ENCODE measurements around the gene ZNF521. TPM values are rescaled to one million over a fixed set of nuclear protein-coding genes. Genes with fewer than 3 reads are reported as not detected.

The ZNF521 gene
- total and polyA plus RNA-seq, 10 of the 15 experiments (the other 5 are each of a cell fraction or from before 2014, with no cell fraction given): 0.02 to 0.05 (median 0.04) TPM; not detected in 6

DNA sequence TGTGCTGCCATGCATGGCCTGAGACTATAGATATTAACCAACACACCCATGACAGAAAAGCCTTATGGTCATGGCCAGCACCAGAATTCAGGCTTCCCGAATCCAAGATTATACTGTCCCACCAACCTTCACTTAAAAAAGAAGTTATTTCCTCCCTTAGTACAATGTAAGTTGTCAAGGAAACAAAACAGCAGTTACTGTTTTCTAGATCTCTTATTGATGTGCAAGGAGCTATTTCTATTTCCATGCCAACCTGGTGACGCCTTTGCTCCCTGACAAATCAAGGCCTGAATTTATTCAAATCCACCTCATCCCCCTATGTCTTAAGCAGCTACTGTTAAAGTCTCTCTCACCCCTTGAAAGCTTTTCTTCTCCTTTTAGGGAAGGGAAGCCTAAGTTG is 249.3 kb downstream of the ZNF521 start (continued):
- TF ChIP-seq, protein P1, sequence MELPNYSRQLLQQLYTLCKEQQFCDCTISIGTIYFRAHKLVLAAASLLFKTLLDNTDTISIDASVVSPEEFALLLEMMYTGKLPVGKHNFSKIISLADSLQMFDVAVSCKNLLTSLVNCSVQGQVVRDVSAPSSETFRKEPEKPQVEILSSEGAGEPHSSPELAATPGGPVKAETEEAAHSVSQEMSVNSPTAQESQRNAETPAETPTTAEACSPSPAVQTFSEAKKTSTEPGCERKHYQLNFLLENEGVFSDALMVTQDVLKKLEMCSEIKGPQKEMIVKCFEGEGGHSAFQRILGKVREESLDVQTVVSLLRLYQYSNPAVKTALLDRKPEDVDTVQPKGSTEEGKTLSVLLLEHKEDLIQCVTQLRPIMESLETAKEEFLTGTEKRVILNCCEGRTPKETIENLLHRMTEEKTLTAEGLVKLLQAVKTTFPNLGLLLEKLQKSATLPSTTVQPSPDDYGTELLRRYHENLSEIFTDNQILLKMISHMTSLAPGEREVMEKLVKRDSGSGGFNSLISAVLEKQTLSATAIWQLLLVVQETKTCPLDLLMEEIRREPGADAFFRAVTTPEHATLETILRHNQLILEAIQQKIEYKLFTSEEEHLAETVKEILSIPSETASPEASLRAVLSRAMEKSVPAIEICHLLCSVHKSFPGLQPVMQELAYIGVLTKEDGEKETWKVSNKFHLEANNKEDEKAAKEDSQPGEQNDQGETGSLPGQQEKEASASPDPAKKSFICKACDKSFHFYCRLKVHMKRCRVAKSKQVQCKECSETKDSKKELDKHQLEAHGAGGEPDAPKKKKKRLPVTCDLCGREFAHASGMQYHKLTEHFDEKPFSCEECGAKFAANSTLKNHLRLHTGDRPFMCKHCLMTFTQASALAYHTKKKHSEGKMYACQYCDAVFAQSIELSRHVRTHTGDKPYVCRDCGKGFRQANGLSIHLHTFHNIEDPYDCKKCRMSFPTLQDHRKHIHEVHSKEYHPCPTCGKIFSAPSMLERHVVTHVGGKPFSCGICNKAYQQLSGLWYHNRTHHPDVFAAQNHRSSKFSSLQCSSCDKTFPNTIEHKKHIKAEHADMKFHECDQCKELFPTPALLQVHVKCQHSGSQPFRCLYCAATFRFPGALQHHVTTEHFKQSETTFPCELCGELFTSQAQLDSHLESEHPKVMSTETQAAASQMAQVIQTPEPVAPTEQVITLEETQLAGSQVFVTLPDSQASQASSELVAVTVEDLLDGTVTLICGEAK (IDR thresholded peaks at IDR 0.05; ENCODE audit: borderline replicate concordance): no peak
- TF ChIP-seq YBX1 (IDR thresholded peaks at IDR 0.05) (no peak), NFYA (IDR thresholded peaks at IDR 0.05; ENCODE audit: borderline replicate concordance, low read depth, low read length) (no peak), FOXM1 (IDR thresholded peaks at IDR 0.05; ENCODE audit: low read depth, low read length) (no peak)
- TF ChIP-seq, protein P2, sequence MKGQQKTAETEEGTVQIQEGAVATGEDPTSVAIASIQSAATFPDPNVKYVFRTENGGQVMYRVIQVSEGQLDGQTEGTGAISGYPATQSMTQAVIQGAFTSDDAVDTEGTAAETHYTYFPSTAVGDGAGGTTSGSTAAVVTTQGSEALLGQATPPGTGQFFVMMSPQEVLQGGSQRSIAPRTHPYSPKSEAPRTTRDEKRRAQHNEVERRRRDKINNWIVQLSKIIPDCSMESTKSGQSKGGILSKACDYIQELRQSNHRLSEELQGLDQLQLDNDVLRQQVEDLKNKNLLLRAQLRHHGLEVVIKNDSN (IDR thresholded peaks at IDR 0.05; ENCODE audit: borderline replicate concordance, extremely low read length, insufficient read depth, low read depth, low read length): no peak

DNA sequence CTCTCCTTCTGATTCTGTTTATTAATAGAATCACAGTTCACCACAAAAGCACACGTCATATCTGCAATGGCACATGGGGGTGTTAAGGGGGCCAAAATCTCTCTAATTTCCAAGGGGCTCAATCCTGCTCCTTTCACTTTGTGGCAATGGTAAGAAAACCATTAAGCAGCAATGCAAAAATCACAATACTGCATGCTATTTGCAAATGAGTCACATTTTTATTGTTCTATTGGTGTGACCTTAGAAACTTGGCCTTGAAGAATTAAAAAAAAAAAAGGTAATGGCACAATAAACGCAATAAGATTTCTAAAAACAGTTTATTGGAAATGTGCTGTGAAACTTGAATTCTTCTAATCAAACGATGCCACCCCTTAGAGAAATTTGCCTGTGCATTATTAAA is 251.5 kb downstream of the ZNF521 start:
- no peak overlapping the region for H3K4me3 ChIP-seq
- ChIA-PET CTCF (interaction anchor here (0.6 kb wide), 1 partner anchor 846 kb away, joined by 3 read pairs; no protein-coding TSS in a partner anchor), SMC1A (ENCODE audit: uncharacterized antibody, unreplicated experiment) (interaction anchor here (1.4 kb wide), 1 partner anchor 24 kb away, joined by 3 read pairs; no protein-coding TSS in a partner anchor), RAD21 (ENCODE audit: unreplicated experiment) (no interaction called here), POLR2A (no interaction called here)
- H3K4me2 ChIP-seq (ENCODE audit: control insufficient read depth, insufficient read depth): no peak overlapping the region
- no peak for FAIRE-seq
- H3K79me2 ChIP-seq (ENCODE audit: control insufficient read depth, insufficient read depth, low read length): no peaks in the 10 kb centered on the region
- 0% methylated on average over 3 of the region's 3 CpGs for WGBS (ENCODE audit: insufficient coverage, insufficient replicate concordance, low lambda C conversion rate, missing lambda C conversion rate)
- intact Hi-C loops (cut with micrococcal nuclease; ENCODE audit: unreplicated experiment) (no loop called here), in situ Hi-C loops (cut with MboI) (no loop called here)
- no peak for DNase-seq (ENCODE audit: low read depth, low spot score)
- no peak overlapping the region for H3K9ac ChIP-seq (ENCODE audit: control insufficient read depth, insufficient read depth, low read length)
- no peaks in the 10 kb centered on the region for H3K4me1 ChIP-seq (ENCODE audit: control insufficient read depth, insufficient read depth, low read length)
- no peaks in the 10 kb centered on the region for H4K20me1 ChIP-seq (ENCODE audit: control insufficient read depth, insufficient read depth)
- no peak overlapping the region for H3K27ac ChIP-seq (ENCODE audit: control insufficient read depth, insufficient read depth)
- ATAC-seq: no peak
- no peaks in the 10 kb centered on the region for H3K27me3 ChIP-seq (replicated peaks in 1 of 2; ENCODE audit: control insufficient read depth in 2 of 2, insufficient read depth in 2 of 2, low read length in 1 of 2)
- BruUV-seq (replicated peaks): no TSS peak
- no peaks in the 10 kb centered on the region for H3K9me3 ChIP-seq (replicated peaks; ENCODE audit: control insufficient read depth, insufficient read depth, low read length)
- no peaks in the 10 kb centered on the region for H3K36me3 ChIP-seq (ENCODE audit: control insufficient read depth in 2 of 2, insufficient read depth in 2 of 2, low read length in 1 of 2)
- H2AFZ ChIP-seq (ENCODE audit: control insufficient read depth, low read depth, low read length): no peak overlapping the region
- no peak for TF ChIP-seq NFXL1 (IDR thresholded peaks at IDR 0.05; ENCODE audit: borderline replicate concordance)
- TF ChIP-seq, protein P3, sequence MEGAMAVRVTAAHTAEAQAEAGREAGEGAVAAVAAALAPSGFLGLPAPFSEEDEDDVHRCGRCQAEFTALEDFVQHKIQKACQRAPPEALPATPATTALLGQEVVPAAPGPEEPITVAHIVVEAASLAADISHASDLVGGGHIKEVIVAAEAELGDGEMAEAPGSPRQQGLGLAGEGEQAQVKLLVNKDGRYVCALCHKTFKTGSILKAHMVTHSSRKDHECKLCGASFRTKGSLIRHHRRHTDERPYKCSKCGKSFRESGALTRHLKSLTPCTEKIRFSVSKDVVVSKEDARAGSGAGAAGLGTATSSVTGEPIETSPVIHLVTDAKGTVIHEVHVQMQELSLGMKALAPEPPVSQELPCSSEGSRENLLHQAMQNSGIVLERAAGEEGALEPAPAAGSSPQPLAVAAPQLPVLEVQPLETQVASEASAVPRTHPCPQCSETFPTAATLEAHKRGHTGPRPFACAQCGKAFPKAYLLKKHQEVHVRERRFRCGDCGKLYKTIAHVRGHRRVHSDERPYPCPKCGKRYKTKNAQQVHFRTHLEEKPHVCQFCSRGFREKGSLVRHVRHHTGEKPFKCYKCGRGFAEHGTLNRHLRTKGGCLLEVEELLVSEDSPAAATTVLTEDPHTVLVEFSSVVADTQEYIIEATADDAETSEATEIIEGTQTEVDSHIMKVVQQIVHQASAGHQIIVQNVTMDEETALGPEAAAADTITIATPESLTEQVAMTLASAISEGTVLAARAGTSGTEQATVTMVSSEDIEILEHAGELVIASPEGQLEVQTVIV (IDR thresholded peaks at IDR 0.05; ENCODE audit: borderline replicate concordance, partially characterized antibody): no peak
- TF ChIP-seq RAD21 (IDR thresholded peaks at IDR 0.05; ENCODE audit: insufficient read depth, low read depth, low read length): no peak
- TF ChIP-seq, protein P1 (IDR thresholded peaks at IDR 0.05; ENCODE audit: borderline replicate concordance): no peak
